ENCODE data around the gene MSMB. TPM values are rescaled to one million over a fixed set of nuclear protein-coding genes. Genes with fewer than 3 reads are reported as not detected.

Gene MSMB
- total and polyA plus RNA-seq, 9 of the 15 experiments (the other 6 are each of a cell fraction or from before 2014, with no cell fraction given): 0.21 to 0.60 TPM; not detected in 7

GRCh38 chr10:46018453-46019176 lies 27.5 kb downstream of the MSMB start (continued):
- TF ChIP-seq, protein P1, sequence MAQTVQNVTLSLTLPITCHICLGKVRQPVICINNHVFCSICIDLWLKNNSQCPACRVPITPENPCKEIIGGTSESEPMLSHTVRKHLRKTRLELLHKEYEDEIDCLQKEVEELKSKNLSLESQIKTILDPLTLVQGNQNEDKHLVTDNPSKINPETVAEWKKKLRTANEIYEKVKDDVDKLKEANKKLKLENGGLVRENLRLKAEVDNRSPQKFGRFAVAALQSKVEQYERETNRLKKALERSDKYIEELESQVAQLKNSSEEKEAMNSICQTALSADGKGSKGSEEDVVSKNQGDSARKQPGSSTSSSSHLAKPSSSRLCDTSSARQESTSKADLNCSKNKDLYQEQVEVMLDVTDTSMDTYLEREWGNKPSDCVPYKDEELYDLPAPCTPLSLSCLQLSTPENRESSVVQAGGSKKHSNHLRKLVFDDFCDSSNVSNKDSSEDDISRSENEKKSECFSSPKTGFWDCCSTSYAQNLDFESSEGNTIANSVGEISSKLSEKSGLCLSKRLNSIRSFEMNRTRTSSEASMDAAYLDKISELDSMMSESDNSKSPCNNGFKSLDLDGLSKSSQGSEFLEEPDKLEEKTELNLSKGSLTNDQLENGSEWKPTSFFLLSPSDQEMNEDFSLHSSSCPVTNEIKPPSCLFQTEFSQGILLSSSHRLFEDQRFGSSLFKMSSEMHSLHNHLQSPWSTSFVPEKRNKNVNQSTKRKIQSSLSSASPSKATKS (CRISPR knock-in tag; IDR thresholded peaks at IDR 0.05): no peak
- TF ChIP-seq CEBPZ (IDR thresholded peaks at IDR 0.05; ENCODE audit: borderline replicate concordance, low read depth, low read length): no peak
- TF ChIP-seq ZC3H4 (CRISPR knock-in tag; IDR thresholded peaks at IDR 0.05; ENCODE audit: borderline replicate concordance): no peak
- TF ChIP-seq L3MBTL2 (IDR thresholded peaks at IDR 0.05): peak; percentile 32; the same call in 1 of the 2 replicates
- peak; percentile 68 for TF ChIP-seq NFIC (IDR thresholded peaks at IDR 0.05)
- no peak for TF ChIP-seq ZFP1 (CRISPR knock-in tag; IDR thresholded peaks at IDR 0.05)
- TF ChIP-seq STAT5A (IDR thresholded peaks at IDR 0.05; ENCODE audit: borderline replicate concordance, low read length): peak; percentile 89
- TF ChIP-seq HDAC1 (IDR thresholded peaks at IDR 0.05): peak in 1 of 2 experiments; percentile 55; a peak in 2 of 4 replicates
- peak; percentile 97 for TF ChIP-seq ARID1B (IDR thresholded peaks at IDR 0.05)
- TF ChIP-seq CXXC5 (CRISPR knock-in tag; IDR thresholded peaks at IDR 0.05): peak; percentile 95
- TF ChIP-seq TCF7 (IDR thresholded peaks at IDR 0.05; ENCODE audit: borderline replicate concordance): no peak
- no peak for TF ChIP-seq NR1H2 (CRISPR knock-in tag; IDR thresholded peaks at IDR 0.05)
- peak; percentile 75; the same call in 1 of the 2 replicates for TF ChIP-seq NCOA1 (IDR thresholded peaks at IDR 0.05; ENCODE audit: low read depth)
- peak in 1 of 2 experiments; percentile 61; a peak in 3 of 4 replicates for TF ChIP-seq TRIM24 (IDR thresholded peaks at IDR 0.05)
- TF ChIP-seq, protein P2, sequence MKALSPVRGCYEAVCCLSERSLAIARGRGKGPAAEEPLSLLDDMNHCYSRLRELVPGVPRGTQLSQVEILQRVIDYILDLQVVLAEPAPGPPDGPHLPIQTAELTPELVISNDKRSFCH (CRISPR knock-in tag; IDR thresholded peaks at IDR 0.05): no peak
- TF ChIP-seq, protein P2 (tag; IDR thresholded peaks at IDR 0.05): no peak
- TF ChIP-seq ZNF175 (CRISPR knock-in tag; IDR thresholded peaks at IDR 0.05; ENCODE audit: low read depth): 0 out of 2 replicates have a peak, but pooled peaks have one; percentile 68
- TF ChIP-seq NEUROD1 (IDR thresholded peaks at IDR 0.05; ENCODE audit: borderline replicate concordance, low read depth, low read length, partially characterized antibody): peak; percentile 66
- peak; percentile 92 for TF ChIP-seq TAL1 (IDR thresholded peaks at IDR 0.05)
- TF ChIP-seq MEIS2 (IDR thresholded peaks at IDR 0.05; ENCODE audit: partially characterized antibody): peak; percentile 88
- no peak for TF ChIP-seq FOXA3 (CRISPR knock-in tag; conservative IDR thresholded peaks at IDR 0.05 in 1 of 2, IDR thresholded peaks at IDR 0.05 in 1 of 2)
- TF ChIP-seq NBN (IDR thresholded peaks at IDR 0.05; ENCODE audit: low read depth): peak; percentile 73; the same call in 1 of the 2 replicates
- peak; percentile 24; the same call in 1 of the 2 replicates for TF ChIP-seq GABPA (tag; conservative IDR thresholded peaks at IDR 0.05; ENCODE audit: low read depth)
